ENCODE results near the gene ZNF440.
A peak's percentile ranks its signal among the peaks of the same experiment; 100 is the strongest.
"Not testable (repeated sequence)": the region's sequence is repeated elsewhere in the genome, so short reads cannot be mapped to it uniquely, and the experiment has no call there.

ZNF440 gene

DNA sequence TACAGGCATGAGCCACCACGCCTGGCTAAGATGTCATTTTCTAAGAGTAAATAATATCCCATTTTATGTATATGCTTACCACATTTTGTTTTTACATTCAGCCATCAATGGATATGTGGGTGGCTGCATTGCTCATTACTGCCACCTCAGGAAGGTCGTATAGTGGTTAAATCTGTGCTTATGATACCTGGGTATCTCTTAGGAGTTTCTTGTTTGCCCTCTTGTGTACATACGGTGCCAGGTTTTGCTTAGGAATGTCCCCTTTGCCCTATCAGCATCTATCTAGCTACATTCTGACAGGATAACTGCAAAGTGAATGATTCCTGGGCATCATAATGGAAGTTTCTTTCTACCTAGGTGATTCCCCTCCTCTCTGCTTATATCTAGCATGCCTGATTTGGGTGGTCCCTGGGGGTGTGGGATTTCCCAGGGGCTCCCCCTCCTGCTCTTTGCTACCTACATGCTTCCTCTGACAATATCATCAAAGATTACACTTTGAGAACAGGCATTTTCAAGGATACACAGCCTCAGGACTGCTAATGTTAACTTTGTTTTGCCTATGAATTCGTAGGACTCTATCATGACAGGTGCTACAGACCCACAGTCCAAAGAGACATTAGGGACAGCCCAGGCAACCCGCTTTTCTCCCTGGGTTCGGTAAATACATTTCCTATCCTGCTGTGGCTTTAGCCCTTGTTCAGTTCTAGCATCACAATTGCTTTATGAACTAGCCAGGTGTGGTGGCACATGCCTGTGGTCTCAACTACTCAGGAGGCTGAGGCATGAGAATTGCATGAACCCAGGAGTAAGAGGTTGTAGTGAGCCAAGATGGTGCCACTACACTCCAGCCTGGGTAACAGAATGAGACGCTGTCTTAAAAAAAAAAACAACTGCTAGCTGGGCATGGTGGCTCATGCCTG is 15.1 kb downstream of the ZNF440 start:
- DNase-seq = not testable (repeated sequence)

GRCh38 chr19:11832253-11832912 is 18.3 kb downstream of the ZNF440 start:
- no peak for DNase-seq

GRCh38 chr19:11833541-11833940 is 19.5 kb downstream of the ZNF440 start:
- DNase-seq = no peak

DNA sequence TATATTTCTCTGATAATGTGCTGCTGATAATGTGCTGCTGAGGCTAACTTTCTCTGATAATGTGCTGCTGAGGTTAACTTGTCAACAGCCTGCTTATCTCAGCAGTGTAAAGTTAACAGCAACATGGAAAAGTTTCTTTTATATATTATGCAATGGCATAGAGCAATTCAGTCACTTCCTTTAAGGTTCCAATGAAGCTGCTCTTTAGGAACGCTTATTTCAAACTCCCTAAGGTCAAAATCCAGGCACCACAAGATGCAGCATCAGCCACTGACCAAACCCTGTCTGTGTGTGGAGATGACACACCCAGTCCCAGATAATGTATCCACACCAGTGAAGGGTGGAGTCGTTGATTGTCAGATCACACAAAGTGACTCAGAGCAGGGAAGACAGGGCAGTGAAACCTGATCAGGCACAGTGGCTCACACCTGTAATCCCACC is 21.6 kb downstream of the ZNF440 start:
- not testable (repeated sequence) for DNase-seq

- no peak for DNase-seq
Observed at GRCh38 chr19:11843722-11844121, 29.6 kb downstream of the ZNF440 start.

DNA sequence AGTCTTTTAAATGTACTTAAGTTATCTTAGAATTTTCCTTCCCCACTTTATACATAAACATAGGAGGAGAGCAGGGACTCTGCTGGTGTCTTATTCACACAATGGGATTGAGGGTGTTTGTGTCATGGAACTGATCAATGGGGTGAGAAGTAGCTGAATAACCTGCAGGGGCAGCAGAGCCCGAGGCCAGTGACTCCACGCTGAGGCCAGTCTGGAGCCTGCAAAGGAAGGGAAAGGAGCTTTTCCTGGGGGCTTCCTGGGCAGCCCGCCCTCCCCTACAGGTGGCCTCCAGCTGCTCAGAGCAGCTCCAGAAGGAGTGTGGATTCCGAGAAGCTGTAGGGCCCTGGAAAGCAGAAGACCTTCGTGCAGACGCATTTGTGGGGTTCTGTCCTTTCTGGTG is 33.5 kb downstream of the ZNF440 start:
- DNase-seq = not testable (repeated sequence)

DNA sequence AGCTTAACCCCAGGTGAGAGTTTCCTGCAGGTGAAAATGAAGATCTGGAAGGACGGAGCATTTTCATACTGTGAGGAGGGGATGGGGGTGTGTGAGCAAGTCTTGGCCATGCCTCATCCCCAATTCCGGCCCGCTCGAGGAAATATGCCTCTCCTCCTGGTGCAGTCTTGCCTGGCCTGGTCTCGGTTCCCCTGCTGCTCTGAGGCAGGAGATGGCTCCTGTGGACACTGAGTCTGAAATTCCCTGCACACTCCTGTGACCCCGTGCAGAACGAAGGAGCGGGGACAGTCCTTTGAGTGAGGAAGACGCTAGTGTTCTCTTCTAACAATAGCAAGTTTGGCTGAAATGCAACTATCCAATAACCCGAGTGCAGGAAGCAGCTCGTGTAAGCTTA is 34.1 kb downstream of the ZNF440 start:
- no peak for DNase-seq

DNA sequence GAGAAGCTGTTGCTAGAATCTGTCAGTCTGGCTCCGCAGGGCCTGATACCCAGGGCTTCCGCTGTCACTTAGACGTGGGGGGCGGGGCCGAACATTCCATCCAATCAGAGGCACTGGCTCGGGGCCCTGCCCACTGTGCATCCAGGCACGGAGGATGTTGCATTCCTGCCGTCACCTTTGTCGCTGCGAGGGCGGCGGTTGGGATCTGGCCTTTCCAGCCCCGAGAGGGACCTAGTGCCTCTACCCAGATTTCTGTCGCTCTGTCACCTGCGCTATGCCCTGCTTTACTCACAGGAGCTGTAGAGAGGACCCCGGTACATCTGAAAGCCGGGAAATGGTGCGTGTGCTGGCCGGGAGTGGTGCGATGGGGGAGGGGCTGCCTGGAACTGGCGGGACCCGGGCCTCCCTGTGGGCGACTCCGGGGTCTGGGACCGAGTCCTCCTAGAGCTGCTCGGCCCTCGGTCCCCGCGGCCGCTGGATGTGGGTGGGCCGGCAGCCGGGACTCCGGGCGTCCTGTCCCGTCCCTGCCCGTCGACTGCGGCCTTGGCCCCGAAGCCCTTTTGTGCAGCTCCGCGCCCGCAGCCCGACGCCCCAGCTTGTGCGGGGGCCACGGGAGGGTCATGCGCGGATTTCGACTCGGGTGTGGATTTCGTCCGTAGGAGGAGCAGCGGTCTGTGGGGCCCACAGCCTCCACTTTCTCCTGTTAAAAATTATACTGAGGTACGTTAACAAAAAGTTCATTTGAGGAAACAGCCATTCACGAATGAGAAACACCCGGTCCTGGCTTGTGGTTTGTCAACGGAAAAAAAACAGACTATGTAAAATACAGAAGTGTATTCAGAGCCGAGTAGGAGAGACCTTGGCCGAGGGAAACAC is 34.8 kb downstream of the ZNF440 start, which contains the start of gene ZNF439:
Gene ZNF439 (plus strand): TSS at position 133 of the 876 bp plus-strand sequence. CDS start 142 bp downstream, at position 275.
- DNase-seq = peak; percentile 77

- DNase-seq = not testable (repeated sequence)
Observed at GRCh38 chr19:11850289-11850688, 36.2 kb downstream of the ZNF440 start.

DNA sequence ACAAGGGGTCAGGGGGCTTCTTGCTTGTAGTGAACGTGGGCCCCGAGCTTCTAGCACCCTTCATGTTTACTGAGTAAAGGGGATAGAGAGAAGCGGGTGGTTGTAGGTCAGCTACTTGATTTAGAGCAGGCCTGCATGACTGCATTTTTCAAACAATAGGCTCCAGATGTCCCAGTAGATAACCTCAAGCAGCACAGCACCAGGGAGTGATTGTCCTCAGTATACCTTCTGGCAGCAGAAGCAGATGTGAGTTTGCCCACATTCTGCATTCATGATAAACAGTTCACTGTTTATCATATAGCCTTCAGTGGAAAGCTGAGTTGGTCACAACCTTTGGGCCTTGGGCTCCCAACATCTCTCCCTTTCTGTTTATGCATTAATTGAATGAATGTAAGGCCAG is 39.3 kb downstream of the ZNF440 start:
- DNase-seq = no peak

DNA sequence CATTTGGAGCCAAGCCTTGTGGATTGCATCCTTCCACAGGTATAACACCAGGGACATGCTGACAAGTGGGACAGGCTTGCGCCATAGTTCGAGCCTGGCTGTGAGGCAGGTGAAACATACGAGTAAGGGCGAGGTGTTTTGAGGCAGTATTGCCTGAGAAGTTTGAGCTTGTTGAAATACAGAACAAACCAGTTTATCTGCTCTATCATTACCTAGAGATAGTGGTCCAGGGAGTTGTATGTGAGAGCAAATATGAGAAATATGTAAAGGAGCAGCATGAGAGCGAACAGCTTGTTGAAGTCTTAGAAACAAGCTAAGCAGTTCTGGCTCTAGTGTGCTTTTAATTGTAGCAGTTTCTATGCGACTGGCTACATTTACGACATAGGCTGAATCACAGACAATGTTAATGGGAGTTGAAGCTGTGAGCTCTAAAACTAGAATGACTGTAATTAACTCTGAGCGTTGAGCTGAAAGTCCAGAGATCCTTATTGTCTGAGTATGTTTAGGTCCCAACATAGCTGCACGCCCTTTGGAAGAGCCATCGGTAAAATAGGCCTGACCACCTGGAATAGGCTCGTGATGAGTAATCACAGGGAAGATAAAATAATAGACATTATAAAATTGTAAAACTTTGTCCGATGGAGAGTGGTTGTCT is 42.6 kb downstream of the ZNF440 start:
- DNase-seq = no peak

DNA sequence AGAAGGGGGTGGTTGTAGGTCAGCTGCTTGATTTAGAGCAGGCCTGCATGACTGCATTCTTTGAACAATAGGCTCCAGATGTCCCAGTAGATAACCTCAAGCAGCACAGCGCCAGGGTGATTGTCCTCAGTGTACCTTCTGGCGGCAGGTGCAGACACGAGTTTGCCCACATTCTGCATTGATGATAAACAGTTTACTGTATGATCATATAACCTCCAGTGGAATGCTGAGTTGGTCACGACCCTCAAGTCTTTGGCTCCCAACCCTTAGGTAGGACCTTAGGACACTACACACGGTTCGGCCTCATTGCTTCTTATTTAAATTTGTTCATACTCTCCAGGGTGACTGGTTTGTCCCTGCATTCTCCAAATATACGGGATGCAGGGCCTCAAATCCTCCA is 46.6 kb downstream of the ZNF440 start:
- DNase-seq = no peak

- no peak for DNase-seq
Observed at GRCh38 chr19:11861301-11861700, 47.2 kb downstream of the ZNF440 start.

GRCh38 chr19:11867766-11868165 is 53.7 kb downstream of the ZNF440 start:
- peak; percentile 2 for DNase-seq

DNA sequence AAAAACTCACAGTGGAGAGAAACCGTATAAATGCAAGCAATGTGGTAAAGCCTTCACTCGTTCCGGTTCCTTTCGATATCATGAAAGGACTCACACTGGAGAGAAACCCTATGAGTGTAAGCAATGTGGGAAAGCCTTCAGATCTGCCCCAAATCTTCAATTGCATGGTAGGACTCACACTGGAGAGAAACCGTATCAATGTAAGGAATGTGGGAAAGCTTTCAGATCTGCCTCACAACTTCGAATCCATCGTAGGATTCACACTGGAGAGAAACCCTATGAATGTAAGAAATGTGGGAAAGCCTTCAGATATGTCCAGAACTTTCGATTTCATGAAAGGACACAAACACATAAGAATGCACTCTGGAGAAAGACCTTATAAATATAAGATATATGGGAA is 54.1 kb downstream of the ZNF440 start:
- no peak for DNase-seq

DNA sequence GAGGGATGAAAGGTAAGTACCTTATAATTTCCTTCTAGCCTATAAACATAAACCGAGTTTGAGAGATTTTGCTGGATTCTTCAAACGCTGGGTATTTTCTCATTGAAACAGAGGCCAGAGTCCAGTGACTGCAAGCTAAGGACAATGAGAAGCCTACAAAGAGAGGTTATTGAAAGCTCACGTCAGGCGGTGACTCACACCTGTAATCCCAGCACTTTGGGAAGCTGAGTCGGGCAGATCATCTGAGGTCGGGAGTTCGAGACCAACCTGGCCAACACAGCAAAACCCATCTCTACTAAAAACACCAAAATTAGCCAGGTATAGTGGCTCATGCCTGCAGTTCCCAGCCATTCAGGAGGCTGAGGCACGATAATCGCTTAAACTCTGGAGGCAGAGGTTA is 58.6 kb downstream of the ZNF440 start:
- no peak for DNase-seq

- no peak for DNase-seq
Observed at GRCh38 chr19:11873762-11874161, 59.7 kb downstream of the ZNF440 start.

DNA sequence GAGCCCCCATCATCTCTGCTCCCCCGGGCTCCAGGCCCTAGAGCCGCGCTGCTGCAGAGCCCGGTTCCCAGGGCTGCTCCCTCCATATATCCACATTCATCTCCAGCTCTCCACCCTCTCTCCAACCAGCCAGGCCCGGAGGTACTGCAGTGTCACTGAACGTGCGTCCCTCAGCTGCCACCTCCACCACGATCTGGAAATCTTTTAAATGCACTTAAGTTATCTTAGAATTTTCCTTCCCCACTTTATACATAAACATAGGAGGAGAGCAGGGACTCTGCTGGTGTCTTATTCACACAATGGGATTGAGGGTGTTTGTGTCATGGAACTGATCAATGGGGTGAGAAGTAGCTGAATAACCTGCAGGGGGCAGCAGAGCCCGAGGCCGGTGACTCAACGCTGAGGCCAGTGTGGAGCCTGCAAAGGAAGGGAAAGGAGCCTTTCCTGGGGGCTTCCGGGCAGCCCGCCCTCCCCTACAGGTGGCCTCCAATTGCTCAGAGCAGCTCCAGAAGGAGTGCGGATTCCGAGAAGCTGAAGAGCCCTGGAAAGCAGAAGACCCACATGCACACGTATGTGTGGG is 65.7 kb downstream of the ZNF440 start:
- DNase-seq = not testable (repeated sequence)

DNA sequence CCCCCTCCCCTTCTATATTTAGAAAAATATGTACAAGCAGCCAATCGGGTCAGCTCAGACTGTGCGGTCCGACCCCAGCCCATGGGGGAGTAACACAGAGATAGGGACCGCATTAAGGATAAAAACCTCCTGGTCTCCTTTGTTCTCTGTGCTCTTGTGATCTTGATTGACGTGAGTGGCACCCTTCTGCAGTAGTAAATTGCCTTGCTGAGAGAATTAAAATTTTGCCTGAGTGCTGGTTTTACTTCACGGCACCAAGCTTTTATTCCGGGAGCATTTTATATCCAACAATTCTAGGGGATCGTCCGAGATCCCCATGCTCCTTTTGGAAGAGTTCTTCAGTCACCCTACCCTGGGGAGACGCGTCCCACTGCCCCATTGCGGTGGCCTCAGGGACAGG is 66.5 kb downstream of the ZNF440 start:
- DNase-seq = no peak

DNA sequence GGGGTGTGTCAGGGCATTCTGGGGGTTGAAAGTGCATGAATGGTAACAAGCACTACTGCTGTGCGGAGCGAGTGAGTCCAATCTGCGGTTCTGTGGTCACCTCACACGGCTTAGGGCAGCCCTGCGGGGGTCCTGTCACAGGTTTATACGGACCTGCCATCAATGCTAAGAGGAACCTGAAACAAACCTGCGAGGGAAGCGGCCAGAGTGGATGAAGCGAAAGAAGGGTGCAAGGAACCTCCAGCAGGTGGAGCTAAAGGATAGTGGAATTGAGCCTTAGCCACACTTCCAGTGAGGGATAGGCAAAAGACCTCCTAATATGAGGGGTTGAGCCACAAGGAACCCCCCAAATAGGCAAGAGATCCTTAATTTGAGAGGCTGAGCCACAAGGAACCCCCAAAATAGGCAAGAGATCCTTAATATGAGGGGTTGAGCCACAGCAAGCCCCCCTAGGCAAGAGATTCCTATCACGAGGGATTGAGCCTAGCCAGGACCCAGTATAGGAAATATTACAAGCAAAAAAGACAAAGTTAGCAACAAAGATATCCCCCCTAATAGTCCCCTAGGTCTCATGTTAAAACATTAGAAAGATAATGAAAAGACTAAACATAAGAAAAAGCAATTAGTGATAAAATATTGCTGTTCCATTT is 67.2 kb downstream of the ZNF440 start:
- peak; percentile 37 for DNase-seq

- DNase-seq = no peak
Observed at GRCh38 chr19:11882606-11883005, 68.5 kb downstream of the ZNF440 start.
